Glutamatergic neuron (in vitro differentiated cells): ENCODE data around the gene CAMKMT. TPM values are rescaled to one million over a fixed set of nuclear protein-coding genes. Genes with fewer than 3 reads are reported as not detected.

Experiments used
- DNase-seq: peaks from one replicate; pipeline ENCODE4 v3.0.0; 2022
- H3K27ac Mint-ChIP-seq: one replicate; pipeline ENCODE4 v1.8.0; 2020; ENCODE audit warnings: mild to moderate bottlenecking, mixed read lengths, inconsistent platforms; ENCODE audit not compliant: unreplicated experiment
- H3K27me3 Mint-ChIP-seq: one replicate; pipeline ENCODE4 v1.8.0; 2020; ENCODE audit warnings: mild to moderate bottlenecking, moderate library complexity, mixed read lengths, inconsistent platforms; ENCODE audit not compliant: unreplicated experiment
- H3K36me3 Mint-ChIP-seq: one replicate; pipeline ENCODE4 v1.8.0; 2020; ENCODE audit warnings: mild to moderate bottlenecking, mixed read lengths, inconsistent platforms; ENCODE audit not compliant: unreplicated experiment
- H3K4me1 Mint-ChIP-seq: one replicate; pipeline ENCODE4 v1.8.0; 2020; ENCODE audit warnings: mild to moderate bottlenecking, low read depth, mixed read lengths, inconsistent platforms; ENCODE audit not compliant: unreplicated experiment
- H3K4me3 Mint-ChIP-seq: one replicate; pipeline ENCODE4 v1.8.0; 2020; ENCODE audit warnings: mild to moderate bottlenecking, mixed read lengths, inconsistent platforms; ENCODE audit not compliant: unreplicated experiment
- H3K9me3 Mint-ChIP-seq: one replicate; pipeline ENCODE4 v1.8.0; 2020; ENCODE audit warnings: mild to moderate bottlenecking, moderate library complexity, mixed read lengths, inconsistent platforms; ENCODE audit not compliant: unreplicated experiment
- CTCF ChIP-seq: fragments of 200-600 bp; sonication (generic); IDR thresholded peaks from one replicate; pipeline ENCODE4 v1.5.0; 2021; ENCODE audit not compliant: partially characterized antibody, unreplicated experiment
- total RNA-seq: library from RNA; stranded (reverse); fragmentation: NEBNext Ultra II Directional; extraction: Animal tissue kit (Norgen Biotek cat#: 25700); gene quantifications from one replicate; pipeline ENCODE4 v1.2.1, GENCODE V29; 2021; ENCODE audit not compliant: unreplicated experiment

CAMKMT gene
- total RNA-seq, 1 donor from 2014 or later = 9.6 TPM

GRCh38 chr2:44635725-44636124 lies 274.0 kb downstream of the CAMKMT start:
- H3K4me1 Mint-ChIP-seq = peaks cover 14% of the 10 kb centered on the region
- peaks cover 2% of the 10 kb centered on the region for H3K27me3 Mint-ChIP-seq
- TF ChIP-seq CTCF = no peak
- no peak overlapping the region for H3K4me3 Mint-ChIP-seq
- peaks cover 11% of the 10 kb centered on the region for H3K36me3 Mint-ChIP-seq
- DNase-seq = no peak
- H3K9me3 Mint-ChIP-seq = peaks cover 2% of the 10 kb centered on the region
- H3K27ac Mint-ChIP-seq = no peak overlapping the region

GRCh38 chr2:44638649-44639048 lies 276.9 kb downstream of the CAMKMT start:
- TF ChIP-seq CTCF = no peak
- no peaks in the 10 kb centered on the region for H3K27me3 Mint-ChIP-seq

GRCh38 chr2:44639399-44639798 lies 277.7 kb downstream of the CAMKMT start:
- Mint-ChIP-seq H3K4me1 (peaks cover 15% of the 10 kb centered on the region), H3K4me3 (no peak overlapping the region), H3K9me3 (no peaks in the 10 kb centered on the region), H3K27ac (no peak overlapping the region), H3K36me3 (no peaks in the 10 kb centered on the region), H3K27me3 (no peaks in the 10 kb centered on the region)
- DNase-seq = no peak
- TF ChIP-seq CTCF = no peak

More at GRCh38 chr2:44638649-44639048, 276.9 kb downstream of the CAMKMT start:
- Mint-ChIP-seq H3K4me1 (peaks cover 15% of the 10 kb centered on the region), H3K27ac (no peak overlapping the region), H3K36me3 (no peaks in the 10 kb centered on the region), H3K9me3 (no peaks in the 10 kb centered on the region), H3K4me3 (no peak overlapping the region)
- DNase-seq = no peak

- no peak for DNase-seq
- peaks cover 15% of the 10 kb centered on the region for H3K4me1 Mint-ChIP-seq
- no peak overlapping the region for H3K27ac Mint-ChIP-seq
- H3K4me3 Mint-ChIP-seq = no peak overlapping the region
- H3K36me3 Mint-ChIP-seq = no peaks in the 10 kb centered on the region
- no peaks in the 10 kb centered on the region for H3K27me3 Mint-ChIP-seq
- no peak for TF ChIP-seq CTCF
- H3K9me3 Mint-ChIP-seq = no peaks in the 10 kb centered on the region
Observed at GRCh38 chr2:44642123-44642857, 280.5 kb downstream of the CAMKMT start.

- Mint-ChIP-seq H3K36me3 (no peaks in the 10 kb centered on the region), H3K9me3 (no peaks in the 10 kb centered on the region), H3K4me1 (peaks cover 7% of the 10 kb centered on the region), H3K27me3 (no peaks in the 10 kb centered on the region), H3K4me3 (no peak overlapping the region), H3K27ac (no peak overlapping the region)
- no peak for TF ChIP-seq CTCF
- DNase-seq = no peak
Observed at GRCh38 chr2:44645937-44646336, 284.2 kb downstream of the CAMKMT start.
